ENCODE measurements around the gene SULT1C3.

The SULT1C3 gene

GRCh38 chr2:108220191-108220590, 19.6 kb upstream of the SULT1C3 start:
- TF ChIP-seq POLR2AphosphoS5 (IDR thresholded peaks at IDR 0.05; ENCODE audit: low read depth, low read length) = no peak
- TF ChIP-seq REST (IDR thresholded peaks at IDR 0.05; ENCODE audit: insufficient read depth in 1 of 2, low read depth in 2 of 2, low read length in 2 of 2) = no peak
- no peak for TF ChIP-seq TAF1 (IDR thresholded peaks at IDR 0.05; ENCODE audit: borderline replicate concordance, insufficient read depth, low read length)
- no peak for TF ChIP-seq SIN3A (IDR thresholded peaks at IDR 0.05; ENCODE audit: borderline replicate concordance, insufficient read depth, low read length)
- TF ChIP-seq FOXP2 (optimal IDR thresholded peaks at IDR 0.05; ENCODE audit: borderline replicate concordance, extremely low read depth, extremely low read length, insufficient read depth) = no peak

DNA sequence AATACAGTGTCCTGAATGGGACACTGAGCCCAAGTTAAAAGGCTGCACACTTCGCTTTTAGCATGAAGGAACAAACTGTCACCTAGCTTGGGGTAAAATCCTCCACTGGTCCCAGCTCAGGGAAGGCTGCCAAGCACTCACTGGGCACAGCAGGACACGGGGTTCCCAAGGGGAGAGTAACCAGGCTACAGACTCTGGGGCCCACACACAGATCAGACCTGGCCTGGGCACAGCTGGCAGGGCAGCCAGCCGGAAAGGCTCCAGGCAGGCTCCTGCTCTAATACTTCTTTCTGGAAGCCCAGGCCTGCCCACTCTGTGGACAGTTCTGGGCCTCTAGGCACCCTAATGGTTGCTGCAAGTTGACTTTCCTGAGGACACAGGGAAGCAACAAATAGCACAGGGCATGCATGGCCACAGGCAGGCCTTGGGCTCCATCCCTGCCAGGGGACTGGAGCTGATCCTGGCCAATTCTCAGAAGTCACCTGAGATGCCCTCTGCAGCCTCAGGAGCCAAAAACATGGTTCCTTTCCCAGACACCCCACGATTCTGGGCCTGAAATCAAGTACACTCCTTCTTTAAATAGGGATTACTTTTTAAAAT, 18.7 kb upstream of the SULT1C3 start:
- no peak for TF ChIP-seq SIN3A (IDR thresholded peaks at IDR 0.05; ENCODE audit: borderline replicate concordance, insufficient read depth, low read length)
- no peak for TF ChIP-seq REST (IDR thresholded peaks at IDR 0.05; ENCODE audit: insufficient read depth in 1 of 2, low read depth in 2 of 2, low read length in 2 of 2)
- no peak for TF ChIP-seq TAF1 (IDR thresholded peaks at IDR 0.05; ENCODE audit: borderline replicate concordance, insufficient read depth, low read length)
- TF ChIP-seq POLR2AphosphoS5 (IDR thresholded peaks at IDR 0.05; ENCODE audit: low read depth, low read length) = no peak
- no peak for TF ChIP-seq FOXP2 (optimal IDR thresholded peaks at IDR 0.05; ENCODE audit: borderline replicate concordance, extremely low read depth, extremely low read length, insufficient read depth)

DNA sequence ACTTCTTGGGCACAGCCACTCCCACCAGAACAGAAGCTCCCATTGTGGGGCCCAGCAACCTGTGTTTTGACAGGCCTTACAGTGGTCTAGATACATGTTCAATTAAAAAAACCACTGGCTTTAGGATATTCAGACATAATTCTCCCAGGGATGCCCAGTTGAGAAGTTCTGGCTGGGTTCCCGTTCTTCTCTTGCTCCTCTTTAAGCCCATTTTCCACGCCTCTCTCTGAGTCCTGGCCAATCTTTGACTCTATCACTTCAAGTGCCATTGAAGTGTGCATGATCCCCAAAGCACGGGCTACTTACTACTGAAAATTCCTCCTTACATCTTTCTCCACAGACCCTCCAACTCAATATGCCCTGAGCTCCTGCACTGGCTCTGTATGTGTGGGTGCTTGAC, 17.5 kb upstream of the SULT1C3 start:
- TF ChIP-seq TAF1 (IDR thresholded peaks at IDR 0.05; ENCODE audit: borderline replicate concordance, insufficient read depth, low read length) = no peak
- TF ChIP-seq SIN3A (IDR thresholded peaks at IDR 0.05; ENCODE audit: borderline replicate concordance, insufficient read depth, low read length) = no peak
- TF ChIP-seq FOXP2 (optimal IDR thresholded peaks at IDR 0.05; ENCODE audit: borderline replicate concordance, extremely low read depth, extremely low read length, insufficient read depth) = no peak
- TF ChIP-seq POLR2AphosphoS5 (IDR thresholded peaks at IDR 0.05; ENCODE audit: low read depth, low read length) = no peak
- TF ChIP-seq REST (IDR thresholded peaks at IDR 0.05; ENCODE audit: insufficient read depth in 1 of 2, low read depth in 2 of 2, low read length in 2 of 2) = no peak

- TF ChIP-seq TAF1 (IDR thresholded peaks at IDR 0.05; ENCODE audit: borderline replicate concordance, insufficient read depth, low read length) = no peak
- no peak for TF ChIP-seq POLR2AphosphoS5 (IDR thresholded peaks at IDR 0.05; ENCODE audit: low read depth, low read length)
- TF ChIP-seq REST (IDR thresholded peaks at IDR 0.05; ENCODE audit: insufficient read depth in 1 of 2, low read depth in 2 of 2, low read length in 2 of 2) = no peak
- TF ChIP-seq SIN3A (IDR thresholded peaks at IDR 0.05; ENCODE audit: borderline replicate concordance, insufficient read depth, low read length) = no peak
Measured at GRCh38 chr2:108223573-108223972, 16.2 kb upstream of the SULT1C3 start.

GRCh38 chr2:108224022-108224421, 15.7 kb upstream of the SULT1C3 start:
- TF ChIP-seq SIN3A (IDR thresholded peaks at IDR 0.05; ENCODE audit: borderline replicate concordance, insufficient read depth, low read length) = no peak
- no peak for TF ChIP-seq FOXP2 (optimal IDR thresholded peaks at IDR 0.05; ENCODE audit: borderline replicate concordance, extremely low read depth, extremely low read length, insufficient read depth)
- TF ChIP-seq TAF1 (IDR thresholded peaks at IDR 0.05; ENCODE audit: borderline replicate concordance, insufficient read depth, low read length) = no peak
- TF ChIP-seq REST (IDR thresholded peaks at IDR 0.05; ENCODE audit: insufficient read depth in 1 of 2, low read depth in 2 of 2, low read length in 2 of 2) = no peak
- no peak for TF ChIP-seq POLR2AphosphoS5 (IDR thresholded peaks at IDR 0.05; ENCODE audit: low read depth, low read length)
